Heart left ventricle (tissue), 16 donors: Measurements from ENCODE around the gene CYB5R2. TPM values are rescaled to one million over a fixed set of nuclear protein-coding genes. Genes with fewer than 3 reads are reported as not detected.
"Not testable (repeated sequence)": the region's sequence is repeated elsewhere in the genome, so short reads cannot be mapped to it uniquely, and the experiment has no call there.

Experiments
- ATAC-seq, 4 donors: fragments of 200-7000 bp; cut with Tn5 transposase; one replicate each; pipeline ENCODE4 v1.9.1; 2020 to 2022; ENCODE audit warnings: moderate library complexity in 4 of 4, mild to moderate bottlenecking in 3 of 4, moderate number of reproducible peaks in 1 of 4
- DNase-seq, 5 donors: peaks; one replicate each; pipeline ENCODE4 v3.0.0-alpha.2; 2020
- H3K27ac ChIP-seq, 12 donors: fragments of 200-600 bp; sonication (generic) in 4 of 12; one replicate each; pipeline versions ENCODE4 v1.5.0 to v1.8.0; 2016 to 2022; ENCODE audit warnings: mild to moderate bottlenecking in 2 of 12
- H3K27me3 ChIP-seq, 9 donors: fragments of 200-600 bp; sonication (generic) in 2 of 9; one replicate each; pipeline versions ENCODE4 v1.5.1 to v1.8.0; 2016 to 2022; ENCODE audit warnings: mild to moderate bottlenecking in 3 of 9
- H3K36me3 ChIP-seq, 9 donors: fragments of 200-600 bp; sonication (generic) in 2 of 9; one replicate each; pipeline versions ENCODE4 v1.5.0 to v1.8.0; 2018 to 2022; ENCODE audit warnings: mild to moderate bottlenecking in 2 of 9
- H3K4me1 ChIP-seq, 12 donors: fragments of 200-600 bp; sonication (generic) in 4 of 12; one replicate each; pipeline versions ENCODE4 v1.5.0 to v1.8.0; 2016 to 2022; ENCODE audit warnings: mild to moderate bottlenecking in 3 of 12
- H3K4me3 ChIP-seq, 12 donors: fragments of 200-600 bp; sonication (generic) in 4 of 12; one replicate each; pipeline versions ENCODE4 v1.5.0 to v1.8.0; 2017 to 2022; ENCODE audit warnings: mild to moderate bottlenecking in 9 of 12, moderate library complexity in 4 of 12
- H3K9me3 ChIP-seq, 12 donors: fragments of 200-600 bp; sonication (generic) in 4 of 12; one replicate each; pipeline versions ENCODE4 v1.5.0 to v1.8.0; 2016 to 2022; ENCODE audit warnings: mild to moderate bottlenecking in 1 of 12
- POLR2A ChIP-seq, 2 donors: fragments of 450-650 bp; IDR thresholded peaks; one replicate each; pipeline ENCODE4 v1.6.1; 2017; ENCODE audit warnings: antibody characterized with exemption in 2 of 2, mild to moderate bottlenecking in 2 of 2, moderate library complexity in 2 of 2
- WGBS, 4 donors: extraction: QIAGEN DNeasy Blood & Tissue Kit in 2 of 4; methylation state at CpG; one replicate each; pipeline versions ENCODE4 v1.1.5 to v1.1.7; 2013 to 2018; 5-methylcytosine and 5-hydroxymethylcytosine counted together
- intact Hi-C, 10 donors: fragments of 100-400 bp; cut with DNase I; formaldehyde crosslinking; loops; one replicate each; pipeline versions ENCODE4 v1.11.1 to v1.14.2; 2022
- polyA plus RNA-seq, 2 donors: library from polyadenylated mRNA; stranded (reverse); fragments of 200-250 nt; gene quantifications; one replicate each; pipeline ENCODE4 v1.2.3, GENCODE V29; 2013
- total RNA-seq, 9 donors: library from RNA; depleted of rRNA in 2 of 9; stranded (reverse); fragments of >200 nt in 2 of 9; fragmentation: NEBNext Ultra II Directional in 3 of 9; extraction: Animal tissue kit (Norgen Biotek cat#: 25700) in 3 of 9; gene quantifications; one replicate each; pipeline versions ENCODE4 v1.1.0 to v1.2.4, GENCODE V29; 2016 to 2023
- TF ChIP-seq, protein P1 (sequence below), 12 donors: fragments of 200-600 bp; sonication (generic) in 4 of 12; IDR thresholded peaks; one replicate each; pipeline versions ENCODE4 v1.5.0 to v1.8.0; 2018 to 2022; ENCODE audit warnings: antibody characterized with exemption in 12 of 12, mild to moderate bottlenecking in 5 of 12
- donor health status: ischemic (EF 13 %, LVEDD 7.1; RV severe dilation, severe dysfunction).
- donor health status: healthy with polysubstance abuse.
- donor health status: DM: no; HTN: yes; CAD: no.
- donor health status: DM: no; HTN: no; CAD: no.
- donor health status: ischemic (EF 25% LVEDD 6.9; RV normal size, moderate dysfunction).
- donor health status: ischemic (EF 25% LVEDD 5.7; RV mildly dilated, moderate dysfunction).
- donor health status: healthy.
- donor health status: DM: yes; HTN: yes; CAD: no.
- donor health status: ischemic (EF 35%, LVEDD 5.7; RV mildly dilated, moderate dysfunction).
- donor health status: nonischemic (EF 11% LVEDD 7.7; RV severe dilation, severe dysfunction).
- donor health status: DM: yes; HTN: yes; CAD: no.
- donor health status: PGD.
- donor health status: ischemic (EF 29% LVEDD 5.4; RV normal size, mild dysfunction).
- donor health status: nonischemic (EF 23%, LVEDD 6.1; RV moderate dilation, normal function).

The CYB5R2 gene
- total and polyA plus RNA-seq, 11 donors, result 0.65 to 4.9 (median 1.3) TPM

DNA sequence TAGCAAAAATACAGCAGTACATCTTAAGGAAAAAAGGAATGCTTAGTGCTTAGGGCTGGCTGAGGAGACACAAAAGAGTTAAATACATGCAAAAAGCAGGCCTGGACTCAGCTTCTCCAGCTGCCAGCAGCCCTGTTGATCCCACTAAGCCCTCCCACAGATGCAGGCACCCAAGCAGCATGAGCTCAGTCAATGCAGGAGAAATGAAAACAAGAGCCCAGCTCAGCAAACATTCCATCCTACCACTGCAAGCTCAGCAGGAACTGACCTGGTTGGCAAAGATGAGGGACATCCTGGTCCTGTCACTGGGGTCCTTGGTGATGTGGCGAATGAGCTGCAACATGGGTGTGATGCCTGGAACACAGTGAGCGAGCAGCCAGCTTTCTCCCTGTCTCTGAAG lies 5.8 kb downstream of the CYB5R2 start:
- TF ChIP-seq, protein P1, sequence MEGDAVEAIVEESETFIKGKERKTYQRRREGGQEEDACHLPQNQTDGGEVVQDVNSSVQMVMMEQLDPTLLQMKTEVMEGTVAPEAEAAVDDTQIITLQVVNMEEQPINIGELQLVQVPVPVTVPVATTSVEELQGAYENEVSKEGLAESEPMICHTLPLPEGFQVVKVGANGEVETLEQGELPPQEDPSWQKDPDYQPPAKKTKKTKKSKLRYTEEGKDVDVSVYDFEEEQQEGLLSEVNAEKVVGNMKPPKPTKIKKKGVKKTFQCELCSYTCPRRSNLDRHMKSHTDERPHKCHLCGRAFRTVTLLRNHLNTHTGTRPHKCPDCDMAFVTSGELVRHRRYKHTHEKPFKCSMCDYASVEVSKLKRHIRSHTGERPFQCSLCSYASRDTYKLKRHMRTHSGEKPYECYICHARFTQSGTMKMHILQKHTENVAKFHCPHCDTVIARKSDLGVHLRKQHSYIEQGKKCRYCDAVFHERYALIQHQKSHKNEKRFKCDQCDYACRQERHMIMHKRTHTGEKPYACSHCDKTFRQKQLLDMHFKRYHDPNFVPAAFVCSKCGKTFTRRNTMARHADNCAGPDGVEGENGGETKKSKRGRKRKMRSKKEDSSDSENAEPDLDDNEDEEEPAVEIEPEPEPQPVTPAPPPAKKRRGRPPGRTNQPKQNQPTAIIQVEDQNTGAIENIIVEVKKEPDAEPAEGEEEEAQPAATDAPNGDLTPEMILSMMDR (IDR thresholded peaks at IDR 0.05), result no peak
- no peak for TF ChIP-seq POLR2A (IDR thresholded peaks at IDR 0.05)
- no peak for DNase-seq
- Histone ChIP-seq H3K4me3 (no peak overlapping the region), H3K4me1 (peaks cover 0 to 6% (median 0%) of the 10 kb centered on the region in 12 donors), H3K36me3 (peaks cover 0 to 27% (median 7%) of the 10 kb centered on the region in 9 donors), H3K27ac (no peak overlapping the region), H3K9me3 (no peaks in the 10 kb centered on the region), H3K27me3 (peaks cover 0 to 12% (median 0%) of the 10 kb centered on the region in 9 donors)
- WGBS, 4 donors, result 86 to 94% (median 91%) methylated on average over 2 of the region's 2 CpGs
- ATAC-seq, result no peak
- intact Hi-C loops, result loop anchor here in 6 of 10 donors (2.0 to 5.0 kb wide), 3 partner anchors 95 to 155 kb away; partner anchors contain the start of gene PPFIBP2 (in 2 of the 6)

DNA sequence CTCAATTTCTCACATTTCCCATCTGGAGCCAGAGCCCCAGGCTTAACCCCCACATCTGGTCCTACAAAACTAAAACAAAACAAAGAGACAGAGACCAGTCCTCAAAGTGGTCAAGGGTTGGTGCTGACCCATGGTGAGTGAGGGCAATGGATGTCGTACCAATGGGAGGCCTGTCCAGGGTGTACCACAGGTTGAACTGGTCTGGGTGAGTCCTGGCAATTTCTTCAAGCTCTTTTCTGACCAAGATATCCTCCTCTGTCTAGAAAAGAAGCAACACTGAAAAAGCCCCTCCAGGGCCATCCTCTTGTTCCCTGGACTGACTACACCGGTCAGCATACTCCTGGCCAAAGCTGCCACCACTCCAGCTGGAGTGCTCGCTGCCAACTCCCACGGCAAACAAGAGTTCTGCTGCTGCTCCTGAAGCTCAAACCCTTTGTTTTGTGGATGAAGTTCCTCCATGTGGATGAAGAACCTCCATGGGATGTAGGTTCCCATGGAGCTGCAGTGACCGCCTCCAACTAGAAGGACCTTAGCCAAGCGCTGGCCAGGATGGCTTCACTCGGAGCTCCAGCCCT lies 6.9 kb downstream of the CYB5R2 start:
- intact Hi-C loops, result loop anchor here in 6 of 10 donors (2.0 to 5.0 kb wide), 3 partner anchors 94 to 154 kb away; partner anchors contain the start of gene PPFIBP2 (in 2 of the 6)
- peaks cover 0 to 27% (median 7%) of the 10 kb centered on the region in 9 donors for H3K36me3 ChIP-seq
- DNase-seq, result no peak
- TF ChIP-seq POLR2A (IDR thresholded peaks at IDR 0.05), result no peak
- TF ChIP-seq, protein P1 (IDR thresholded peaks at IDR 0.05), result no peak
- H3K9me3 ChIP-seq, result no peaks in the 10 kb centered on the region
- no peak overlapping the region for H3K27ac ChIP-seq
- ATAC-seq, result no peak
- no peak overlapping the region for H3K4me3 ChIP-seq
- H3K4me1 ChIP-seq, result peaks cover 0 to 6% (median 0%) of the 10 kb centered on the region in 12 donors
- WGBS, 4 donors, result 85 to 93% (median 88%) methylated on average over 4 to 7 of the region's 7 CpGs
- peaks cover 0 to 3% (median 0%) of the 10 kb centered on the region in 9 donors for H3K27me3 ChIP-seq

DNA sequence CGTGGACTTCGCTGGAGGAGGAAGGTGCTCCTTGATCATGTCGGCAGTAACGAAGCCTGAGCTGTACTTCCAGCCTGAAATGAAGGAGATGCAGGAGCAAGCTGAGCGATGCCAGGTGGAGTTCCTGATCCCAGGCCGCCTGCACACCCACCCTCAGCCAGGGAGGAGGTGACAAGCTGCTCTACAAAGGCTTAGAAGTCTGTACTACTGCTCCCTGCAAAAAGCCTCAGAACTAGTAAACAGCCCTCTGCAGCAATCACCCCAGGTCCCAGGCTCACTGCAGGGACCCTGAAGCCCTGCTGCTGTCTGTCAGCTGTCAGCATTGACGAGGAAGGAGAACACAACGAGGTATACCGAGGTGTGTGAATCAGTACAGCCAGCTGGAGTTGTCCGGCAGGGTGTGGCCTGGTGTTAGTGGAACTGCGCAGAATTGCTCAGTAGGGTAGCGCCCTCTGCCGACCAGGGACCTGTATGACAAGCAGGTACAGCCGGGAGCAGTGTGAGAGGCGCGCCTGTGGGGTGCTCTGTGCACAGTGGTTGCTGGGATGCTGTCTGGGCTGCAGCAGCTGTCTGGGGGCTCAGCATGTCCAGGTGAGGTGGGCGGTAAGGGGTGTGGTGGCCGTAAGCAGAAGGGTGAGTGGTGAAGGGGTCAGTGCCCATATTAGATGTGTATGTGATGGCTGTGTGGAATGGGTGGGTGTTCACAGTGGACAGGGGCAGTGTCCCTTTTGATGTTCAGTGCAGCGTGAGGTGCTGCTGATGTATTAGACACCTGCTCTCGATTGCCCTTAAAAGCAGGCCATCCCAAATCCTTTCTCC lies 7.6 kb downstream of the CYB5R2 start:
- DNase-seq (peak; percentile 67 to 89 (median 74)), ATAC-seq (peak; percentile 85 to 97 (median 94))
- H3K27ac ChIP-seq, result no peak overlapping the region
- intact Hi-C loops, result loop anchor here in 7 of 10 donors (2.0 to 5.0 kb wide), 3 partner anchors 93 to 153 kb away; partner anchors contain the start of gene PPFIBP2 (in 2 of the 7)
- H3K9me3 ChIP-seq, result no peaks in the 10 kb centered on the region
- peaks cover 0 to 27% (median 7%) of the 10 kb centered on the region in 9 donors for H3K36me3 ChIP-seq
- H3K27me3 ChIP-seq, result no peaks in the 10 kb centered on the region
- 49 to 59% (median 51%) methylated on average over 15 to 20 of the region's 20 CpGs for WGBS, 4 donors
- TF ChIP-seq, protein P1 (IDR thresholded peaks at IDR 0.05), result peak; percentile 61 to 90 (median 82)
- no peak for TF ChIP-seq POLR2A (IDR thresholded peaks at IDR 0.05)
- H3K4me1 ChIP-seq, result peaks cover 0 to 6% (median 0%) of the 10 kb centered on the region in 12 donors
- H3K4me3 ChIP-seq, result no peak overlapping the region

DNA sequence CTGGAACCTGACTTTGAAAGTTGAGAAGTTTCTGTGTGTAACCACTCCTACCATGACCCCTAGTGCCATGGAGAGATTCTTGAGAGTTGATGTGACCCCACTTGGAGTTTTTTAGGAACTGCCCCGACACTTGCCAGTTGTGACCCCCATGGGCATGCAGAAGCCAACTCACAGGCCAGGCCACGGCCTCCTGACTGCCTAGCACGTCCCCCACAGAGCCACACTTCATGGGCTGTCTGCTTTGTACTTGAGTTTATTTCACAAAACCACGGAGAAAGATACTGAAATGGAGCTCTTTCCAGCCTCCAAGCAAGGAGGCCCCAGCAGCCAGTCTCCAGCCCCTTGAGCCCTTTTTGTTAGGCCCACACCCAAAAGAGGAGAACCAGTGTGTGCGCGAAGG lies 8.4 kb downstream of the CYB5R2 start:
- DNase-seq, result no peak
- H3K27me3 ChIP-seq, result no peaks in the 10 kb centered on the region
- H3K4me1 ChIP-seq, result peaks cover 0 to 6% (median 0%) of the 10 kb centered on the region in 12 donors
- intact Hi-C loops, result loop anchor here in 6 of 10 donors (2.0 to 5.0 kb wide), 3 partner anchors 93 to 153 kb away; partner anchors contain the start of gene PPFIBP2 (in 2 of the 6)
- ATAC-seq, result no peak
- no peaks in the 10 kb centered on the region for H3K9me3 ChIP-seq
- no peak overlapping the region for H3K4me3 ChIP-seq
- H3K27ac ChIP-seq, result no peak overlapping the region
- 79 to 96% (median 94%) methylated on average over 6 of the region's 6 CpGs for WGBS, 4 donors
- peaks cover 0 to 27% (median 7%) of the 10 kb centered on the region in 9 donors for H3K36me3 ChIP-seq
- TF ChIP-seq, protein P1 (IDR thresholded peaks at IDR 0.05), result no peak

DNA sequence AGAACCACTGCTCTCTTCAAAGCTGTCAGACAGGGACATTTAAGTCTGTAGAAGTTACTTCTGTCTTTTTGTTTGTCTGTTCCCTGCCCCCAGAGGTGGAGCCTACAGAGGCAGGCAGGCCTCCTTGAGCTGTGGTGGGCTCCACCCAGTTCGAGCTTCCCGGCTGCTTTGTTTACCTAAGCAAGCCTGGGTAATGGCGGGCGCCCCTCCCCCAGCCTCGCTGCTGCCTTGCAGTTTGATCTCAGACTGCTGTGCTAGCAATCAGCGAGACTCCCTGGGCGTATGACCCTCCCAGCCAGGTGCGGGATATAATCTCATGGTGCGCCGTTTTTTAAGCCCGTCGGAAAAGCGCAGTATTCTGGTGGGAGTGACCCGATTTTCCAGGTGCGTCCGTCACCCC lies 9.8 kb downstream of the CYB5R2 start:
- peaks cover 0 to 26% (median 7%) of the 10 kb centered on the region in 9 donors for H3K36me3 ChIP-seq
- ATAC-seq, H3K4me1 ChIP-seq, DNase-seq, H3K27ac ChIP-seq, H3K4me3 ChIP-seq, intact Hi-C loops, H3K9me3 ChIP-seq, H3K27me3 ChIP-seq: not testable (repeated sequence)
- 85 to 93% (median 89%) methylated on average over 8 to 16 of the region's 16 CpGs for WGBS, 4 donors
